Mesenteric fat pad (tissue), 1 donor: ENCODE data around the gene NSMF. TPM values are rescaled to one million over a fixed set of nuclear protein-coding genes. Genes with fewer than 3 reads are reported as not detected.
"Not testable (repeated sequence)": the region's sequence is repeated elsewhere in the genome, so short reads cannot be mapped to it uniquely, and the experiment has no call there.

Source experiments
- DNase-seq: peaks from one replicate; pipeline ENCODE4 v3.0.0-alpha.2; 2020; ENCODE audit warnings: low spot score
- total RNA-seq: library from RNA; stranded (reverse); fragmentation: NEBNext Ultra II Directional; extraction: Animal tissue kit (Norgen Biotek cat#: 25700); gene quantifications from one replicate; pipeline ENCODE4 v1.2.1, GENCODE V29; 2021
- donor health status: DM: yes; HTN: yes; CAD: no.

NSMF gene
- total RNA-seq, 1 donor from 2014 or later = 37.4 TPM

GRCh38 chr9:137416006-137416562 is 43.0 kb downstream of the NSMF start:
- no peak for DNase-seq

GRCh38 chr9:137415451-137415850 is 43.7 kb downstream of the NSMF start:
- DNase-seq = no peak

GRCh38 chr9:137412431-137412830 is 46.7 kb downstream of the NSMF start:
- DNase-seq = no peak

- no peak for DNase-seq
Observed at GRCh38 chr9:137411645-137412380, 47.3 kb downstream of the NSMF start.

GRCh38 chr9:137411260-137411644 is 47.9 kb downstream of the NSMF start:
- no peak for DNase-seq

- no peak for DNase-seq
Observed at GRCh38 chr9:137410891-137411249, 48.3 kb downstream of the NSMF start.

GRCh38 chr9:137410236-137410890 is 48.8 kb downstream of the NSMF start:
- DNase-seq = not testable (repeated sequence)

- DNase-seq = no peak
Observed at GRCh38 chr9:137409515-137409914, 49.6 kb downstream of the NSMF start.

GRCh38 chr9:137408651-137409405 is 50.3 kb downstream of the NSMF start:
- DNase-seq = no peak

GRCh38 chr9:137407590-137408300 is 51.4 kb downstream of the NSMF start:
- DNase-seq = no peak

GRCh38 chr9:137406876-137407589 is 52.1 kb downstream of the NSMF start:
- no peak for DNase-seq

GRCh38 chr9:137406085-137406760 is 52.9 kb downstream of the NSMF start:
- DNase-seq = no peak

GRCh38 chr9:137405677-137406081 is 53.5 kb downstream of the NSMF start:
- DNase-seq = no peak

- DNase-seq = no peak
Observed at GRCh38 chr9:137404961-137405567, 54.1 kb downstream of the NSMF start.

- DNase-seq = no peak
Observed at GRCh38 chr9:137403269-137403668, 55.9 kb downstream of the NSMF start.

- no peak for DNase-seq
Observed at GRCh38 chr9:137402746-137403145, 56.4 kb downstream of the NSMF start.

- no peak for DNase-seq
Observed at GRCh38 chr9:137398561-137399468, 60.3 kb downstream of the NSMF start.

GRCh38 chr9:137397675-137398423 is 61.3 kb downstream of the NSMF start:
- DNase-seq = no peak
